Gastroesophageal sphincter (tissue), 4 donors: ENCODE data around the gene SRR. TPM values are rescaled to one million over a fixed set of nuclear protein-coding genes. Genes with fewer than 3 reads are reported as not detected.

Experiments
- small RNA-seq, 4 donors: library from RNA; depleted of rRNA; stranded (forward); fragments of <200 nt; gene quantifications; one replicate each; pipeline ENCODE3, GENCODE V24; 2016
- total RNA-seq, 4 donors: library from RNA; depleted of rRNA; stranded (reverse); fragments of >200 nt; gene quantifications; one replicate each; pipeline ENCODE4 v1.1.0, GENCODE V29; 2016

The SRR gene
- total RNA-seq, 4 donors from 2014 or later, result 13.7 to 38.8 (median 16.9) TPM

Small RNA genes within 50 kb of the gene (small RNA-seq; reads per million reads assigned to genes)
- 0 reads per million in 4 donors for gene AC006435.3
- gene SNORD91A, result 1,531 to 2,279 (median 1,675) reads per million in 4 donors
- 489 to 715 (median 571) reads per million in 4 donors for gene SNORD91B

Other genes with a start within 250 kb of the SRR start
- gene HIC1, start 248.8 kb upstream of the SRR start, total RNA-seq, result 10 to 100 TPM; 32.8 to 56.2 (median 41.6) TPM
- 10 to 100 TPM; 27.2 to 75.5 (median 43.9) TPM for gene SMG6, start 165 bp upstream of the SRR start, total RNA-seq
- 10 to 100 TPM; 25.0 to 58.3 (median 46.5) TPM for gene TSR1, start 32.5 kb downstream of the SRR start, total RNA-seq
- 10 to 100 TPM; 32.9 to 58.6 (median 47.4) TPM for gene SGSM2, start 33.6 kb downstream of the SRR start, total RNA-seq
- gene MNT, start 97.1 kb downstream of the SRR start, total RNA-seq, result 10 to 100 TPM; 11.8 to 12.7 (median 12.3) TPM
- 10 to 100 TPM; 30.7 to 68.0 (median 58.7) TPM for gene METTL16, start 207.9 kb downstream of the SRR start, total RNA-seq